K562 (cell line): Measurements from ENCODE around the gene CACNA1I. TPM values are rescaled to one million over a fixed set of nuclear protein-coding genes. Genes with fewer than 3 reads are reported as not detected.
A peak's percentile ranks its signal among the peaks of the same experiment; 100 is the strongest.

Experiments used
- CBX8 ChIP-seq: fragments of 200-600 bp; sonication (generic); IDR thresholded peaks from 2 replicates; pipeline ENCODE4 v1.6.1; 2012; ENCODE audit warnings: borderline replicate concordance, mixed run types, low read depth, mild to moderate bottlenecking, moderate library complexity, mixed read lengths, low read length, control low read depth, inconsistent platforms; ENCODE audit not compliant: poor library complexity, severe bottlenecking; ENCODE audit errors: extremely low read depth
- FOS ChIP-seq: IDR thresholded peaks from 3 replicates; pipeline ENCODE4 v1.6.1; 2011; ENCODE audit not compliant: insufficient read length; ENCODE audit errors: extremely low read depth
- GABPA ChIP-seq: fragments of 200-800 bp; sonication (Bioruptor generic); conservative IDR thresholded peaks from 2 replicates; pipeline ENCODE4 v1.6.1; 2016; ENCODE audit warnings: low read depth, missing genetic modification characterization, missing compliant biosample characterization
- HDAC6 ChIP-seq: IDR thresholded peaks from 2 replicates; pipeline ENCODE4 v1.6.1; 2012; ENCODE audit warnings: low read depth, mild to moderate bottlenecking, control low read depth, inconsistent platforms, low read length, moderate library complexity
- HMBOX1 ChIP-seq: sonication (generic); IDR thresholded peaks from 2 replicates; pipeline ENCODE4 v1.6.1; 2016
- KDM4B ChIP-seq, 2 experiments: fragments of 450-650 bp in 1 of 2; sonication (generic) in 1 of 2; IDR thresholded peaks; 2 replicates each; pipeline ENCODE4 v1.6.1; 2016 to 2017; ENCODE audit warnings: borderline replicate concordance in 2 of 2, antibody characterized with exemption in 1 of 2, low read depth in 1 of 2, mild to moderate bottlenecking in 1 of 2
- PATZ1 ChIP-seq: fragments of 250-450 bp; sonication (Bioruptor Pico); IDR thresholded peaks from 2 replicates; pipeline ENCODE4 v1.5.0; 2020; ENCODE audit warnings: mild to moderate bottlenecking, borderline replicate concordance
- RFX1 ChIP-seq: fragments of 450-650 bp; IDR thresholded peaks from 2 replicates; pipeline ENCODE4 v1.6.1; 2016; ENCODE audit warnings: mild to moderate bottlenecking, moderate library complexity
- SMC3 ChIP-seq: conservative IDR thresholded peaks from 2 replicates; pipeline ENCODE4 v1.6.1; 2011; ENCODE audit warnings: low read depth, low read length, improper control_type of control experiment; ENCODE audit not compliant: insufficient read depth
- U2AF2 ChIP-seq: fragments of 200-400 bp; formaldehyde crosslinking; optimal IDR thresholded peaks from 2 replicates; pipeline ENCODE3; 2017; ENCODE audit warnings: low read depth, mild to moderate bottlenecking, low read length
- ZBTB8A ChIP-seq: fragments of 450-650 bp; IDR thresholded peaks from 2 replicates; pipeline ENCODE4 v1.6.1; 2018; ENCODE audit warnings: mild to moderate bottlenecking, moderate library complexity; ENCODE audit not compliant: partially characterized antibody
- ZFP1 ChIP-seq: fragments of 450-650 bp; formaldehyde crosslinking; IDR thresholded peaks from 2 replicates; pipeline ENCODE4 v1.4.0; 2020; ENCODE audit warnings: mild to moderate bottlenecking, mixed read lengths
- ZFPM2 ChIP-seq: fragments of 250-450 bp; sonication (Bioruptor Pico); IDR thresholded peaks from 2 replicates; pipeline ENCODE4 v1.5.1; 2022; ENCODE audit warnings: mild to moderate bottlenecking
- ZNF217 ChIP-seq: sonication (generic); formaldehyde crosslinking; IDR thresholded peaks from 2 replicates; pipeline ENCODE4 v1.8.0; 2022; ENCODE audit warnings: mild to moderate bottlenecking, missing genetic modification reagents
- ZNF280B ChIP-seq: fragments of 250-450 bp; sonication (Bioruptor Pico); IDR thresholded peaks from 2 replicates; pipeline ENCODE4 v1.5.1; 2021; ENCODE audit warnings: mild to moderate bottlenecking
- ZNF3 ChIP-seq: fragments of 250-450 bp; sonication (Bioruptor Pico); IDR thresholded peaks from 2 replicates; pipeline ENCODE4 v1.5.0; 2021; ENCODE audit warnings: mild to moderate bottlenecking, moderate library complexity
- ZNF311 ChIP-seq: fragments of 250-450 bp; sonication (Bioruptor Pico); IDR thresholded peaks from 2 replicates; pipeline ENCODE4 v1.4.0; 2020; ENCODE audit warnings: mild to moderate bottlenecking, moderate library complexity
- ZNF408 ChIP-seq: fragments of 250-450 bp; sonication (Bioruptor Pico); IDR thresholded peaks from 2 replicates; pipeline ENCODE4 v1.4.0; 2020; ENCODE audit warnings: low read depth, mild to moderate bottlenecking, moderate library complexity
- ZNF77 ChIP-seq: fragments of 250-450 bp; sonication (Bioruptor Pico); IDR thresholded peaks from 2 replicates; pipeline ENCODE4 v1.5.0; 2020
- polyA plus RNA-seq, 8 experiments: library from polyadenylated mRNA; depleted of rRNA in 4 of 8; stranded (reverse) in 5 of 8; unstranded in 3 of 8; fragments of >200 nt; fragmentation: Nextera tagmentation in 2 of 8; fragmentation: Illumina TruSeq in 1 of 8; extraction: Ambion mirVana in 2 of 8; extraction: Trizol in 1 of 8; gene quantifications; 2 replicates each; pipeline versions ENCODE4 v1.2.1 to v1.2.3, GENCODE V29; 2011 to 2014; ENCODE audit warnings: inconsistent platforms in 1 of 8, missing spikeins in 1 of 8
- total RNA-seq, 7 experiments: library from RNA; depleted of rRNA in 6 of 7; stranded (reverse); fragments of >200 nt in 6 of 7; fragmentation: Illumina TruSeq in 2 of 7; extraction: Trizol in 2 of 7; gene quantifications; 2 replicates each; pipeline versions ENCODE4 v1.2.1 to v1.2.3, GENCODE V29; 2011 to 2021; ENCODE audit warnings: low replicate concordance in 1 of 7
- TF ChIP-seq, protein P1 (sequence below): fragments of 250-450 bp; sonication (Bioruptor Pico); IDR thresholded peaks from 2 replicates; pipeline ENCODE4 v1.6.1; 2021; ENCODE audit warnings: mild to moderate bottlenecking
- TF ChIP-seq, protein P2 (sequence below): sonication (generic); formaldehyde crosslinking; IDR thresholded peaks from 2 replicates; pipeline ENCODE4 v1.8.0; 2022; ENCODE audit warnings: mild to moderate bottlenecking, missing genetic modification reagents

The CACNA1I gene
- total and polyA plus RNA-seq, 9 of the 15 experiments (the other 6 are each of a cell fraction or from before 2014, with no cell fraction given): 0.01 to 0.79 (median 0.32) TPM; not detected in 1

- TF ChIP-seq ZNF408 (no peak), CBX8 (no peak), SMC3 (no peak), ZNF280B (CRISPR knock-in tag) (no peak), ZNF217 (CRISPR knock-in tag) (no peak), ZFP1 (CRISPR knock-in tag) (peak; percentile 67; the same call in 1 of the 2 replicates), FOS (no peak), HMBOX1 (no peak), ZFPM2 (CRISPR knock-in tag) (no peak), ZNF3 (no peak), RFX1 (no peak), HDAC6 (no peak), GABPA (no peak), ZNF77 (CRISPR knock-in tag) (peak; percentile 63; the same call in 1 of the 2 replicates), ZNF311 (CRISPR knock-in tag) (no peak), PATZ1 (CRISPR knock-in tag) (peak; percentile 80; the same call in 1 of the 2 replicates), KDM4B (IDR thresholded peaks at IDR 0.05; ENCODE audit: borderline replicate concordance in 2 of 2, low read depth in 1 of 2) (no peak), ZBTB8A (no peak), U2AF2 (no peak)
- TF ChIP-seq, protein P1, sequence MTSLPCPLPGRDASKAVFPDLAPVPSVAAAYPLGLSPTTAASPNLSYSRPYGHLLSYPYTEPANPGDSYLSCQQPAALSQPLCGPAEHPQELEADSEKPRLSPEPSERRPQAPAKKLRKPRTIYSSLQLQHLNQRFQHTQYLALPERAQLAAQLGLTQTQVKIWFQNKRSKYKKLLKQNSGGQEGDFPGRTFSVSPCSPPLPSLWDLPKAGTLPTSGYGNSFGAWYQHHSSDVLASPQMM (CRISPR knock-in tag): no peak
- TF ChIP-seq, protein P2, sequence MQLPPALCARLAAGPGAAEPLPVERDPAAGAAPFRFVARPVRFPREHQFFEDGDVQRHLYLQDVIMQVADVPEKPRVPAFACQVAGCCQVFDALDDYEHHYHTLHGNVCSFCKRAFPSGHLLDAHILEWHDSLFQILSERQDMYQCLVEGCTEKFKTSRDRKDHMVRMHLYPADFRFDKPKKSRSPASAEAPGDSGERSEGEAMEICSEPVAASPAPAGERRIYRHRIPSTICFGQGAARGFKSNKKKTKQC (CRISPR knock-in tag): no peak
Measured at GRCh38 chr22:39522567-39523300, 47.8 kb upstream of the CACNA1I start (continued).
